ENCODE results near the gene TENT4B.
"Not testable (repeated sequence)": the region's sequence is repeated elsewhere in the genome, so short reads cannot be mapped to it uniquely, and the experiment has no call there.

The TENT4B gene

GRCh38 chr16:50238868-50239301, 85.8 kb downstream of the TENT4B start:
- peak in 1 of 2 experiments; percentile 43 for DNase-seq

DNA sequence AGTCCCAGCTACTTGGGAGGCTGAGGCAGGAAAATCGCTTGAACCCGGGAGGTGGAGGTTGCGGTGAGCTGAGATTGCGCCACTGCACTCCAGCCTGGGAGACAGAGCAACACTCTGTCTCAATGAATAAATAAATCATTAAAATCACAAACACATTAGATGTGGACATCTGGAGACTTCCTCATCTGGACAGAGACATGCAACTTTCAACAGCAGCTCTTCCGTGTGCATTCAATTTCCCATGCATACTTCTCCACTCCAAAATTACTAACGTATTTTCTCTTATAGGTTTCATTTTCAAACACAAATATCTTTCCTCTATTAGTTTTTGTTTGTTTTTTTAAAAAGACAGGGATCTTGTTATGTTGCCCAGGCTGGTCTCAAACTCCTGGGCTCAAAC, 89.9 kb downstream of the TENT4B start:
- not testable (repeated sequence) for DNase-seq

- no peak for DNase-seq
These were observed 91.0 kb downstream of the TENT4B start for GRCh38 chr16:50244140-50244503.

GRCh38 chr16:50244504-50245416, 91.7 kb downstream of the TENT4B start:
- DNase-seq: no peak

DNA sequence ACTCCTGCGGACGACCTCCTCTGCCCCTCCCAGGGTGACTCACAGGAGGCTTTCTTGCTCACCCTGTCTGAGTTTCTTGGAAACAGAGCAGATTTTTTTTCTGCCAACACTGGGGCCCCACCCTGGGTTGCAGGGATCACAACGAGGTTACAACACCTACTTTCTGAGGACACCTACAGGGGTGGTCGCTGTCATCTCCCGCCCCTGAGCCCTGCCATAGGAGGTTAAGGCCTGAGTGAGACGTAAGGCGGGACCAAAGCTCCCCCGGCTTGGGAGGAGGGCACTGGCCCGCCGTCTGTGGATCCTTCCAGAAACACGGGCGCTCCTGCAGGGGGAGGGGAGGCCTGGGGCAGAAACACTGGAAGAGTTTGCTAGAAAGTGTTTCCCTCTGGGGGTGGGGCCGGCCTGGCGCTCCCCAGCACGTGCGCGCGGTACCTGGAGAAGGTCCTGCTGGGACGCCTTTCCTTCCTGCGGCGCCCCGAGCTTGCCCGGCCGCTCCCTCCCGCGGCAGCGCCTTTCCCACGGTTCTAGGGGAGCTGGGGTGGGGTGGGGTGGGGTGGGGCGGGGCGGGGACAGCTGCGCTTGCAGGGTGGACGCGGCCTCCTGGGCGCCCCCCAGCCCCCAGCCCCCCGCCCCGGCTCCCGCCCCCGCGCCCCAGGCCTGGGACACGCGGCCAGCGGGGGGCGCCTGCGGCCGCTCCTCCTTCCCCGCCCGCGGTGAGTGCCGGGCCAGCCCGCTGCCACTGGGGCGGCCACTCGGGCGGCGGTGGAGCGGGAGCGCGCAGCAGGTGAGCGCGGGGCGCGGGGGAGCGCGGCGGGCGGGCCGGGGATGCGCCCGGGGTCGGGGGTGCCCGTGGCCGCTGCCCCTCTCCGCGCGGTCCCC, 92.6 kb downstream of the TENT4B start:
- DNase-seq: no peak

DNA sequence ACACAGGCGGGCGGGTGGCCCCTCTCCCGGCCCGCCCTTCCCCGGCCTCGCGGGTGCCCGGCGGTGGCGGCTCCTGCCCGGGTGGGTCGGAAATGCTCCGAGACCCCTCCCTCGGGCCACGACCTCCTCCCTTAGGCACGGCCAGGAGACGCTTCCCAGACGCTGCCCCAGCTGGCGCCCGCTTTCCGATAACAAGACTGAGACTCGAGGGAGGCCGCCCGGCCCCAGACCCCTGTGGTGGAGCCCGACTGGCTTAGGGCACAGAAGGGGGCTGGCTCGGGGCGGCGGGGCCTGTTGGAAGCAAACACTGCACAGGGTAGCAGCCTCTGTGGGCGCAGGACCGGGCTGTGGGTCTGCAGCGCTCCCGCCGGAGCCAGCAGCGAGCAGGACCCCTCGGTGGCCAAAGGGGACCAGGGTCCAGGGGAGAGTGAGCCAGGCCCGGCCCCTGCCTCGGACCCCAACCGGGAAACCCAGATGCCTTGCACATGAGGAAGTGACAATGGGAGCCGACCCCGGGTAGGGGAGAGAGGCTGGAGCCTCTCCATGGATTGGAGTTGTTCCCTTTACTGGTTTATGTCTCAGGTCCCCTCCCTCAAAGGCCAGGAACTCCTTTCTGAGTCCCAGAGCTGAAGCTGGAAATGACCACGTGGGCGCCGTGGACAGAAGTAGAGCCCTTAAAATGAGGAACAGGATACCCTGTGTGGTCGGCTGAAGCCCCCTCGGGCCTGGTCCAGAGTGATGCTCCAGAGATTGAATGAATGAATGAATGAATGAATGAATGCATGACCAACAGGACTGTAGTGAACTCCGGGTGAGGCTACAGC, 93.4 kb downstream of the TENT4B start:
- DNase-seq: no peak

DNA sequence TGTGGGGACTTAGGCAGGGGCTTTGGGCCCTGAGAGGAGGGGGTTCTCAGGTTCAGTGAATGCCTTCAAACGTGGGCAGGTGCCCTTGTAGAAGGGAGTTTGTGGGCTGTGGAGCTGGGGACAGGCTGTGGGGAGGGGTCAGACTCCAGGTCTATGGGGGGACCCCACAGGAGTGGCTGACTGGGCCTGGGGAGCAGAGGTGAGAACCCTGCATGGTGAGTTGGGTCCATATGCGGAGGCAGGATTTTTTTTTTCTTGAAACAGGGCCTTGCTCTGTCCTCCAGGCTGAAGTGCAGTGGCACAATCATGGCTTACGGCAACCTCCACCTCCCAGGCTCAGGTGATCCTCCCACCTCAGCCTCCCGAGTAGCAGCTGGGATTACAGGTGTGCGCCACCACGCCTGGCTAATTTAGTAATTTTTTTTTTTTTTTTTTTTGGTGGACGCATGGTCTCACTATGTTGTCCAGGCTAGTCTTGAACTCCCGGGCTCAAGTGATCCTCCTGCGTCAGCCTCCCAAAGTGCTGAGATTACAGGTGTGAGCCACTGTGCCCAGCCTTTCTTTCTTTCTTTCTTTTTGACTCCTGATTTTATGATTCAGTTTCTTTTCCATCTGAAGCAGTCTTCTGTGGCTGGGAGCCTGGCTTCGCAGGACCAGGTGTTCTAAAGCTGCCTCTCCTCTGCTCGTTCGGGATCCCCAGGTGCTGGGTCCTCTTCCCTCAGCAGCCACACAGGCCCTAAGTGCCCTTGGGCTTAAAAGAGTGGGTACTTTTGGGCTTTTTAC, 94.2 kb downstream of the TENT4B start:
- DNase-seq: no peak

DNA sequence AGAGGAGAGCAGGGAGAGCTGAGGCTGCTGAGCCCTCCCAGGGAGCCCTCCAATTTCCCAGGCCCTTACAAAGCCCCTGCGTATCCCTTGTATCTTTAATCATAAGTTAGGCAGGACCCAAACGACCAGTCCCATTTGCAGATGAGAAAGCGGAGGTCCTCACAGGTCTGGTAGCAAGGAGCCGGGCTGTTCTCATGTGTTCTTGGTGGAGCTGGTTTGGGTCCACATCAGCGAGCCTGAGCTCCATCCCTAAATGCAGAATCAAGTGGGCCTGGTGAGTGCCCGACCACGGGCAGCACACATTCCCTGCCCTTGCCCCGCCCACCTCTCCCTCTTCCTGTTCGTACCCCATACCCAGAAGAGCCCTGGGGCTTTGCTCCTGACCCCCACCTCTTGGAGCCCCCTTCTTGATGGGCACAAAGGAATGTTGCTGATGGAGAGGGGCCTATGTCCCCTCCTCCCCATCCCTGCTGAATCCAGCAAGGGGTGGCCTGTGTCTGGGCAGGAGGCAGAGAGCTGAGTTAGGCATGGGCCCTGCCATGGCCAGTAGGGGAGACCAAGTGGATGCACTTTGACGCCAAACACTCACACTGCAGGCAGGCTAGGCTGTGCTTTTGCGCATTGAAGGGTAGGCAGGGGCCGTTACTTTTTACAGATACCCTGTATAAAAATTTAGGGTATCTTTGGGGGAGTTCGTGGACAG, 95.0 kb downstream of the TENT4B start:
- DNase-seq: no peak

- no peak for DNase-seq
These were observed 95.7 kb downstream of the TENT4B start for GRCh38 chr16:50248845-50249244.

DNA sequence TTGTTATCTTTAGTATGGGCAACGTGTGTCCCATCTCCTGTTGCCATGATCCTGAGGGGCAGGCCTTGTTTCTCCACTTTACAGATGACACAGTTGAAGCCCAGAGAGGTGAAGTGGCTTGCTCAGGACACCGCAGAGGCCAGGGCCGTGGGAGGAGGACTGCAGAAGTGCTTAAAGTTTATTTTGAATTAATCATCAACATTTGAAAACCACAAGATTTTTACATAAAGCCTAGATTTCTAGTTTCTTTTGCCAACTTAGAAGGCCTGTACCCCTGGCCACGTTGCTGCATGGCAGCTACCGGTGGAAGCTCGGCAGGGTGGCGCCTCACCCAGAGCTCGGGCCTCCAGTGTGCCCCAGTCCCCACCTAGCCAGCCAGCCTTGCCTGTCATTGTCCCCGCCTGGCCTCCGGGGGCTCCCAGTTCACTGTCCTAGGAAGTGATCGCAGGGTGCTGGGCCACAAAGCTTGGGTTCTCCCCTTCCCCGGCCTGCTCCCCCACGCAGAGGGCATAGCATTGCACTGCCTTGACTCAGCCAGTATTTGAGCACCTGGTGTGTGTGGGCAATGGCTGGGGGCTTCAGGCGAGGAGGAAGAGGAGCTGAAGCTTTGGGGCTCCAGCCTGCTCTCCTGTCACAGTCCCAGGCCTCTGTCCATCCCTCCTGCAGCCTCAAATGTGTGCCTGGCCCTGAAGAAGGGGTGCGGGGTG, 98.4 kb downstream of the TENT4B start:
- DNase-seq: no peak

DNA sequence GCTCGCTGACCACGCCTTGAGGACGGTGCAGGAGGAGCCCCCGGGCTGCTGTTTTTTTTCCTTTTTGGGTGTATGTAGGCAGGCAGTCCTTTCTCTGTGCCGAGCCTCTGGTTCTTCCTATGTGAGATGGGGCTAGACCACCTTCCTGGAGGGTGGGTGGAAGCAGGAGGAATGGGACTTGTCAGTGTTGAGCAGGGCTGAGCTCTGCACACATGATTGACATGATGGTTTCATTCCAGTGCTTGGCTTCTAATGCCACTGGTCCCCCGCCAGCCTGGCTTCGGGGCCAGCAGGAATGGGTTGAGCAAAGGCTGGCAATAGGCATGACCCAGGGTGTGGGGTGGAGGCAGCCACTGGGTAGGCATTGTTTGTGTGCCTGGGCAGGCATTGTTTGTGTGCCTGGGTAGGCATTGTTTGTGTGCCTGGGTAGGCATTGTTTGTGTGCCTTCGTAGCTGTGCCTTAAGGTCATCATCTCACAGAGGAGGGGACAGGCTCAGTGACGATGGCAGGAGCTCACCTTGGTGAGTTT, 99.0 kb downstream of the TENT4B start:
- no peak for DNase-seq

DNA sequence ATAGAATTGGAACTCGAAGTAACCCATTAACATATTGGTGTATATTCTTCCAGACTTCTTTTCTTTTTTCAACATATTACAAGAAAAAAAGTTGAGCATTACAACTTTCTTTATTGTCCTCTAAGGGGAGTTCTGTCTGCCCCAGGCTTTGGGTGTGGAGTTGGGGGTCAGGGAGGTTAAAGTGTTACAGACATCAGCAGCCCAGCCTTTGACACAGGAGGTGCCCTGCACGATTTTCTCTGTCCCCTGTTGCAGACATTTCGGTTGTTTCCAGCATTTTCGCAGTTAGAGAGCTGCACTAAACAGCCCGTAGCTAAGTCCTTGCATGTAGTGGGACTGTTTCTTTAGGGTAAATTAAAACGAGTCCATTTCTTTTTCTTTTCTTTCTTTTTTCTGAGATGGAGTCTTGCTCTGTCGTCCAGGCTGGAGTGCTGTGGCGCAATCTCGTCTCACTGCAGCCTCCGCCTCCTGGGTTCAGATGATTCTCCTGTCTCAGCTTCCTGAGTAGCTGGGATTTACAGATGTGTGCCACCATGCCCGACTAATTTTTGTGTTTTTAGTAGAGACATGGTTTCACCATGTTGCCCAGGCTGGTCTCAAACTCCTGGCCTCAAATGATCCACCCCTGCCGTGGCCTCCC, 99.9 kb downstream of the TENT4B start:
- no peak for DNase-seq

DNA sequence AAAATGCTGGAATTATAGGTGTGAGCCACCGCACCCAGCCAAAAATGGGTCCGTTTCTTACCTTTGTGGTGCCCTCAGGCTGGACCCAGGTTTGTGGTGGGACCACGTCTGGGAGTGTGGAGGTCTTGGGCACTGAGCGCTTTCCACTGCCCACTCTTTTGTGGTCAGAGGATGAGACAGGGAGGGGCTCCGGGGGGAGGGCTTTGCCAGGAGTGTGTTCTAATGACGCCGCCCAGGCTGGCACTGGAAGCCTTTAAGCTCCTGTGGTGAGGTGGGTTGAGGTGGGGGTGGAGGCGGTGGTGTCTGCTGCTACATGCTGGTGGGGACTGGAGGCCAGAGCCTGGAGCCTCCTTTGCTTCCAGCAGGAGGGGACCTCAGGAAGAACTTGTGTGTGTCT, 100.4 kb downstream of the TENT4B start:
- DNase-seq: no peak

DNA sequence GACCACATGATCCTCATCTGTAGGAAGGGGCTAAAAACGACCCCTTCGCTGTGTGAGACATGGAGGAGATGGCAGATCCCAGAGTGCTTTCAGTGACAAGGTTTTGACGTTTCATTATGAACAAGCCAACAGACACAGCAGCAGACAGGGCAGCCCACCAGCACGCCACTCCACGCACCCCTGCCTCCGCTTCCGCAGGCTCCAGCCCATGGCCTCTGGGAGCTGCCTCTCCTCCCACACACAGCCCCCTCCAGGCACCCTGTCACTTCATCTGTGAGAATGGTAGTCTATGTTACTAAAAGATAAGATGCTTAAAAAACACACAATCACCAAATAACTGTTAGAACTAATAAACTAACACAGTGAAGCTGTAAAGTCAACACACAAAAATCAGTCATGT, 101.0 kb downstream of the TENT4B start:
- no peak for DNase-seq

GRCh38 chr16:50255538-50255937, 102.4 kb downstream of the TENT4B start:
- DNase-seq: no peak

GRCh38 chr16:50256604-50257003, 103.5 kb downstream of the TENT4B start:
- DNase-seq: no peak

GRCh38 chr16:50257876-50258275, 104.8 kb downstream of the TENT4B start:
- no peak for DNase-seq

DNA sequence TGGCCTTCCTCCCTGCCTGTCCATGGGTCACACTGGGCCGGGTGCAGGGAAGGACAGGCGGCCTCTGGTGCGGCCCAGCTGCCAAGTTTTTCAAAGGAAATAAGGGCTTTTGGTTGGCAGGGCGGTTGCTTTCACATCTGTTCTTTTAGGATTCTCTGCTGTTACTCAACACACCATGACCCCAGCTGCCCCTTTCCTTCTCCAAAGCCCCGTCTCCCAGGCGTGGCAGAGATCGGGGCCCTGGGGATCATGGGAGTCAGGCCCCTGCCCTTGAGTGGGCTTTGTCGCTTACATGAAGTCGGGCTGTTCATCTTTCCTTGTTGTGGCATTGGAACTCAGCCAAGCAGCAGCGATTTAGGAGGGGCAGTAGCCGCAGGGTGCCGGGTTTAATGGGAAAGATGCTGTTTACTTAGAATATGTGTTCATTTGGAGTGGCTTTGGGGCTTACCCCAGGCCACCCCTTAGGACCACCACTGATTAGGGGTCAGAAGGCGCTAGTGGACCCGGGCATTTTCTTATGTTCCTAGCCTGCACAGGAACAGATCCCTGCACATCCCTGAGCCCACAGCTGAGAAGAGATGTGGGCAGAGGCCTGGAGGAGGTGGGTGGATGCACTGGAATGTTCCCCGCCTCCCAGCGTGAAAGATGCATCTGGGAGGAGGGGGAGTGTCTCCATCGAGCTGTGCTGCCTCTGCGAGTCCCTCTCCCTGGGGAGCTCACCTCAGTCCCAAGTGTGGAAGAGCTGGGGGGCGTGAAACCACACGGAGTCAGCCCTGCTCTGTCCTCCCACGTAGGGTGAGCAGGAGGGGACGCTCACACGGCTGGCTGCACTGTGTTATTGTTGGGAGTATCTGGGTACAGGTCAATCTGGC, 106.5 kb downstream of the TENT4B start:
- peak in 1 of 2 experiments; percentile 10 for DNase-seq

All from NCI-H187 (cell line).